ENCODE data around the gene IFNL2.
"Not testable (repeated sequence)": the region's sequence is repeated elsewhere in the genome, so short reads cannot be mapped to it uniquely, and the experiment has no call there.

IFNL2 gene

GRCh38 chr19:39268085-39268484 lies at the start of gene IFNL2:
Gene IFNL2 (plus strand): TSS chr19:39268396. CDS start chr19:39268569, 173 bp downstream.
- peaks cover 33% of the 10 kb centered on the region for H3K27me3 ChIP-seq (ENCODE audit: control insufficient read depth, insufficient read depth, low read length)
- H3K4me1 ChIP-seq (ENCODE audit: control insufficient read depth, insufficient read depth, low read length); H3K9ac ChIP-seq (ENCODE audit: low read length): not testable (repeated sequence)

GRCh38 chr19:39219108-39219507 lies 49.1 kb upstream of the IFNL2 start:
- H3K4me1 ChIP-seq (ENCODE audit: control insufficient read depth, insufficient read depth, low read length); H3K27me3 ChIP-seq (ENCODE audit: control insufficient read depth, insufficient read depth, low read length): not testable (repeated sequence)

More at GRCh38 chr19:39268085-39268484, at the start of gene IFNL2:
- H3K9me3 ChIP-seq (ENCODE audit: control insufficient read depth, low read length); H3K4me3 ChIP-seq (ENCODE audit: low read length); H3K36me3 ChIP-seq (ENCODE audit: control insufficient read depth, insufficient read depth, low read length): not testable (repeated sequence)

DNA sequence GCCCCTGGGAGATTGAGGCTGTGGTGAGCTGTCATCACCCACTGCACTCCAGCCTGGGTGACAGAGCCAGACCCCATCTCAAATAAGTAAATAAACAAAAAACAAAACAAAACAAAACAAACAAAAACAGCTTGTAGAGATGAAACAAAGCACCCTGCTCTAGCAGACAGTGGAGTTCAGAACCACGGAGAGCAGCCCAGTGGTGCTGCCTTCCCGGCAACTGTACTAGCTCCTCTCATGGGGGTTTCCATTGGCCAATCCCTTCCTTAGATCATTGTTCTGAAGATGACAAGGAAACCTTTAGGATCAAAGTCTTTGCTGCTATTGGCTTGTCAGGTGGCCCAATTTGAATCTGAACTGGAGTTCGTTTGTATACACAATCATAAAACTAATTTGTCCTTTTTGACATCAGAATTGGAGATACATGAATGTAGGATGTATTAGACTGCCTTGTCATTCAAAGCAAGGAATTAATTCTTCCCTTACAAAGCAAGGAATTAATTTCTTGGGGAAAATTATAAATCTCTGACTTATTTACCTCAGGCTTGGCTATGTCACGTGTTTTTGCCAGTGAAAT lies 44.4 kb upstream of the IFNL2 start:
- no peak overlapping the region for H3K4me3 ChIP-seq (ENCODE audit: low read length)
- H3K27me3 ChIP-seq (ENCODE audit: control insufficient read depth, insufficient read depth, low read length) = peaks cover 3% of the 10 kb centered on the region
- H3K36me3 ChIP-seq (ENCODE audit: control insufficient read depth, insufficient read depth, low read length) = no peaks in the 10 kb centered on the region
- no peak overlapping the region for H3K9ac ChIP-seq (ENCODE audit: low read length)
- no peaks in the 10 kb centered on the region for H3K4me1 ChIP-seq (ENCODE audit: control insufficient read depth, insufficient read depth, low read length)
- no peaks in the 10 kb centered on the region for H3K9me3 ChIP-seq (ENCODE audit: control insufficient read depth, low read length)

More at GRCh38 chr19:39219108-39219507, 49.1 kb upstream of the IFNL2 start:
- H3K9ac ChIP-seq (ENCODE audit: low read length); H3K36me3 ChIP-seq (ENCODE audit: control insufficient read depth, insufficient read depth, low read length); H3K9me3 ChIP-seq (ENCODE audit: control insufficient read depth, low read length); H3K4me3 ChIP-seq (ENCODE audit: low read length): not testable (repeated sequence)

GRCh38 chr19:39224910-39225309 lies 43.3 kb upstream of the IFNL2 start:
- no peaks in the 10 kb centered on the region for H3K9me3 ChIP-seq (ENCODE audit: control insufficient read depth, low read length)
- H3K36me3 ChIP-seq (ENCODE audit: control insufficient read depth, insufficient read depth, low read length) = no peaks in the 10 kb centered on the region
- no peaks in the 10 kb centered on the region for H3K4me1 ChIP-seq (ENCODE audit: control insufficient read depth, insufficient read depth, low read length)
- H3K27me3 ChIP-seq (ENCODE audit: control insufficient read depth, insufficient read depth, low read length) = peaks cover 3% of the 10 kb centered on the region
- H3K4me3 ChIP-seq (ENCODE audit: low read length) = no peak overlapping the region
- H3K9ac ChIP-seq (ENCODE audit: low read length) = no peak overlapping the region

DNA sequence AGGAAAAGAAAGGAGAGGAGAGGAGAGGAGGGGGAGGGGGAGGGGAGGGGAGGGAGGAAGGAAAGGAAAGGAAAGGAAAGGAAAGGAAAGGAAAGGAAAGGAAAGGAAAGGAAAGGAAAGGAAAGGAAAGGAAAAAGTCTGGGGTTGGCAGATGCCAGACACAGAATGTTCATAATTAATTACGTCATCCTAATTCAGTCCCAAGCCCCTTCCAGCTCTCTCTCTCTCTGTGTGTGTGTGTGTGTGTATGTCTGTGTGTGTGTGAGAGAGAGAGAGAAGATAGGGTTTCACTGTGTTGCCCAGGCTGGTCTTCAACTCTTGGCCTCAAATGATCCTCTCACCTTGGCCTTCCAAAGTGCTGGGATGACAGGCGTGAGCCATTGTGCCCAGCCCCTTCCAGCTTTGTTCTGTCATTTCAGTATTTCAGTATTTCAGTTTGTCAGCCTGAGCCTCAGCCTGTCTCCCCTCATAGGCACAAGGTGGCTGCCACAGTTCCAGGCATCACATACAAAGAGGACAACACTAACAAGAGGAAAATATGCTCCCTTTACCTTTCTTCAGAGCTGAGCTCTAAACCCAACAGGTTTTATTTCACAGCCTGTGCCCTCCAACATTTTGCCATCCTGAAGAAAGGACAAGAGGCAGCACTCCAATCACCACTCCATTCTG lies 38.0 kb upstream of the IFNL2 start:
- no peaks in the 10 kb centered on the region for H3K27me3 ChIP-seq (ENCODE audit: control insufficient read depth, insufficient read depth, low read length)
- no peak overlapping the region for H3K9ac ChIP-seq (ENCODE audit: low read length)
- H3K9me3 ChIP-seq (ENCODE audit: control insufficient read depth, low read length) = no peaks in the 10 kb centered on the region
- no peaks in the 10 kb centered on the region for H3K36me3 ChIP-seq (ENCODE audit: control insufficient read depth, insufficient read depth, low read length)
- no peaks in the 10 kb centered on the region for H3K4me1 ChIP-seq (ENCODE audit: control insufficient read depth, insufficient read depth, low read length)
- H3K4me3 ChIP-seq (ENCODE audit: low read length) = no peak overlapping the region

DNA sequence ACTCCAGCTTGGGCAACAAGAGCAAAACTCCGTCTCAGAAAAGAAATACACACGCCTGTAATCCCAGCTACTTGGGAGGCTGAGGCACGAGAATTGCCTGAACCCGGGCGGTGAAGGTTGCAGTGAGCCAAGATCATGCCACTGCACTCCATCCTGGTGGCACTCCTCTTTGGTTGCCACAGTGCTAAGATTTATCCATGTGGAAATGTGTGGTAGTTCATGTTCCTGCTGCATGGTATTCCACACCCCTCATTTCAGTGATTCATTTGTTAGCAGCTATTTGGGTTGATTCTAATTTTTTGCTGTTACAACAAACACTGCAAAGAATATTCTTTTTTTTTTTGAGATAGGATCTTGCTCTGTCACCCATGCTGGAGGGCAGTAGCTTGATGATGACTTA lies 35.5 kb upstream of the IFNL2 start:
- Histone ChIP-seq H3K36me3 (ENCODE audit: control insufficient read depth, insufficient read depth, low read length) (no peaks in the 10 kb centered on the region), H3K9me3 (ENCODE audit: control insufficient read depth, low read length) (no peaks in the 10 kb centered on the region), H3K27me3 (ENCODE audit: control insufficient read depth, insufficient read depth, low read length) (no peaks in the 10 kb centered on the region), H3K4me1 (ENCODE audit: control insufficient read depth, insufficient read depth, low read length) (peaks cover 3% of the 10 kb centered on the region), H3K4me3 (ENCODE audit: low read length) (no peak overlapping the region), H3K9ac (ENCODE audit: low read length) (no peak overlapping the region)

- Histone ChIP-seq H3K27me3 (ENCODE audit: control insufficient read depth, insufficient read depth, low read length) (no peaks in the 10 kb centered on the region), H3K36me3 (ENCODE audit: control insufficient read depth, insufficient read depth, low read length) (no peaks in the 10 kb centered on the region), H3K4me3 (ENCODE audit: low read length) (no peak overlapping the region), H3K9me3 (ENCODE audit: control insufficient read depth, low read length) (no peaks in the 10 kb centered on the region), H3K4me1 (ENCODE audit: control insufficient read depth, insufficient read depth, low read length) (peaks cover 10% of the 10 kb centered on the region), H3K9ac (ENCODE audit: low read length) (no peak overlapping the region)
Measured at GRCh38 chr19:39236527-39236926, 31.7 kb upstream of the IFNL2 start.

DNA sequence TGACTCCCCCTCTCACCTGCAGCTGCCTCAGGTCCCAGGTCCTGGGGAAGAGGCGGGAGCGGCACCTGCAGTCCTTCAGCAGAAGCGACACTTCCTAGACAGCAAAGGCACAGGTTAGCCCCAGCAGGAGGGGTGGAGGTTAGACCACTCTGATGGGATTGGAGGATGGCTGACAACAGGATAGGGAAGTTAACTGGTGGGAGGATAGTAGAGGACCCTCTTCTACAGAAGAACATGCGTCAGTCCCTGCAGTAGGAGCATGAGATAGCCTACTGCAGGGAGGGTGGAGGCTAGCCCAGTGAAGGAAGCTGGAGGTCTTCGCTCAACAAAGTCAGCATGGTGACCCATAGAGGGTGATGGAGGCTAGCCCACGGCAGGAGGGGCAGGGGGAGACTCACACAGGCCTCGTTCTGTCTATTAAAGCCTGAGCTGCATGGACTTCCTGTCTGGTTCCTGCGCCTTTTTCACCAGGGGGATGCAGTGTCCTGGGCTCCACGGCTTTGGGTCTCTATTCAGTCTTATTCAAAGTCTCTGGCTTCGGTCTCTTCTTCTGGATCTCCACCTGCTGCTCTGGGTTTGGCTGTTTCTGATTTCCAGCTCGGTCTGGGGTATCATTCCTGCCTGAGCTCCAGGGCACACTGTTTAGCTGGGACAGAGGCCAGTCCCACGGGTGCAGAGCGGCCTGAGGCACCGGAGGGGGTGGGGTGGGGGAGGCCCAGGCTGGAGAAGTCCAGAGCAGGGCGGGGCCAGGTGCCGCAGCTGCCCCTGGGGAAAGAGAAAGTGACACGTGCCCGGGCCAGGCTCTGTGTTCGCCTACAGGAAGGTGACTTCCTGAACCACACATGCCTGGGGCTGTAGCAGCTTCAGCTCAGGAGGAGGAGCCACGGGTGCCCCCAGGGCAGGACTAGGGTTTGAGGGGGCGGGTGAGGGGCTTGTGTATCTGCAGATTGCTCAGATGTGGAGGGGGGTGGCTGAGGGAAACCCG lies 30.7 kb upstream of the IFNL2 start:
- no peak overlapping the region for H3K4me3 ChIP-seq (ENCODE audit: low read length)
- H3K9ac ChIP-seq (ENCODE audit: low read length) = peak overlapping the region; percentile 53
- H3K9me3 ChIP-seq (ENCODE audit: control insufficient read depth, low read length) = no peaks in the 10 kb centered on the region
- H3K27me3 ChIP-seq (ENCODE audit: control insufficient read depth, insufficient read depth, low read length) = no peaks in the 10 kb centered on the region
- peaks cover 10% of the 10 kb centered on the region for H3K4me1 ChIP-seq (ENCODE audit: control insufficient read depth, insufficient read depth, low read length)
- no peaks in the 10 kb centered on the region for H3K36me3 ChIP-seq (ENCODE audit: control insufficient read depth, insufficient read depth, low read length)

DNA sequence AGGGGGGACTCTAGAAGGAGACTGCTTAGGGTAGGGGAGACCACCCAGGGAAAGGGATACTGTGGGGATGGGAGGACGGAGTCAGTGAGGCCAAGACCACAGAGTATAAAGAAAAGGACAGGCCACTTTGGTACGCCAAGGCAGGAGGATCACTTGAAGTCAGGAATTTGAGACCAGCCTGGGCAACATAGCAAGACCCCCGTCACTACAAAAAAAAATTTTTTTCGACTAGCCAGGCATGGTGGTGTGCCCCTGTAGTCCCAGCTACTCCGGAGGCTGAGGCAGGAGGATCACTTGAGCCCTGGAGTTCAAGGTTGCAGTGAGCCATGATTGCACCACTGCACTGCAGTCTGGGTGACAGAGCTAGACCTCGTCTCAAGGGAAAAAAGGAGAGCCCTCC lies 30.0 kb upstream of the IFNL2 start:
- Histone ChIP-seq H3K36me3 (ENCODE audit: control insufficient read depth, insufficient read depth, low read length) (no peaks in the 10 kb centered on the region), H3K9ac (ENCODE audit: low read length) (peak overlapping the region; percentile 53), H3K27me3 (ENCODE audit: control insufficient read depth, insufficient read depth, low read length) (no peaks in the 10 kb centered on the region), H3K9me3 (ENCODE audit: control insufficient read depth, low read length) (no peaks in the 10 kb centered on the region), H3K4me1 (ENCODE audit: control insufficient read depth, insufficient read depth, low read length) (peaks cover 10% of the 10 kb centered on the region), H3K4me3 (ENCODE audit: low read length) (no peak overlapping the region)

DNA sequence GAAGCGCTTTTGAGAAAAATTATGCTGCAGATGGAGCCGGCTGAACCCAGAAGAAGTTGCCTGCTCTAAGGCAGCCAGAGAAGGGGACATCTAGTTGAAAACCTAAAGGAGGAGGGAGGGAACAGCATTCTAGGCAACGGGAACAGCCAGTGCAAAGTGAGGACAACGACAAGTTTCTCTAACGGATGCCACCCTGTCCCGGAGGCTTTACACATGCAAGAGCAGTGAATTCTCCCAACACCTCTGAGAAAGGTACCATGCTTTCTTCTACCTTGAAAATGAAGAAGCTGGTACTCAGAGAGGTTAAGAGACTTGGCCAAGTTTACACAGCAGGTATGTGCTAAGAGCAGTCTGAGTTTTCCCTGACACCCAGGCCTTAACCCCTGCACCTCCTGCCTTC lies 29.3 kb upstream of the IFNL2 start:
- Histone ChIP-seq H3K36me3 (ENCODE audit: control insufficient read depth, insufficient read depth, low read length) (no peaks in the 10 kb centered on the region), H3K4me1 (ENCODE audit: control insufficient read depth, insufficient read depth, low read length) (peaks cover 10% of the 10 kb centered on the region), H3K9ac (ENCODE audit: low read length) (no peak overlapping the region), H3K27me3 (ENCODE audit: control insufficient read depth, insufficient read depth, low read length) (no peaks in the 10 kb centered on the region), H3K9me3 (ENCODE audit: control insufficient read depth, low read length) (no peaks in the 10 kb centered on the region), H3K4me3 (ENCODE audit: low read length) (no peak overlapping the region)

DNA sequence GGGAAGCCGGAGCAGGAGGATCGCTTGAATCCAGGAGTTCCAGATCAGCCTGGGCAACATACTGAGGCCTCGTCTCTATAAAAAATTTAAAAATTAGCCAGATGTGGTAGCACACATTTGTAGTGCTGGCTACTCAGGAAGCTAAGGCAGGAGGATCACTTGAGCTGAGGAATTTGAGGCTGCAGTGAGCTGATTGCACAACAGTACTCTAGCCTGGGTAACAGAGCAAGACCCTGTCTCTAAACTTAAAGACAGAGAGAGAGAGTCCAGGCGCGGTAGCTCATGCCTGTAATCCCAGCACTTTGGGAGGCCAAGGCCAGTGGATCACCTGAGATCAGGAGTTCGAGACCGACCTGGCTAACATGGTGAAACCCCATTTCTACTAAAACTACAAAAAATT lies 27.8 kb upstream of the IFNL2 start:
- H3K4me1 ChIP-seq (ENCODE audit: control insufficient read depth, insufficient read depth, low read length) = peaks cover 10% of the 10 kb centered on the region
- no peaks in the 10 kb centered on the region for H3K27me3 ChIP-seq (ENCODE audit: control insufficient read depth, insufficient read depth, low read length)
- H3K9ac ChIP-seq (ENCODE audit: low read length) = no peak overlapping the region
- no peaks in the 10 kb centered on the region for H3K9me3 ChIP-seq (ENCODE audit: control insufficient read depth, low read length)
- no peaks in the 10 kb centered on the region for H3K36me3 ChIP-seq (ENCODE audit: control insufficient read depth, insufficient read depth, low read length)
- H3K4me3 ChIP-seq (ENCODE audit: low read length) = no peak overlapping the region

DNA sequence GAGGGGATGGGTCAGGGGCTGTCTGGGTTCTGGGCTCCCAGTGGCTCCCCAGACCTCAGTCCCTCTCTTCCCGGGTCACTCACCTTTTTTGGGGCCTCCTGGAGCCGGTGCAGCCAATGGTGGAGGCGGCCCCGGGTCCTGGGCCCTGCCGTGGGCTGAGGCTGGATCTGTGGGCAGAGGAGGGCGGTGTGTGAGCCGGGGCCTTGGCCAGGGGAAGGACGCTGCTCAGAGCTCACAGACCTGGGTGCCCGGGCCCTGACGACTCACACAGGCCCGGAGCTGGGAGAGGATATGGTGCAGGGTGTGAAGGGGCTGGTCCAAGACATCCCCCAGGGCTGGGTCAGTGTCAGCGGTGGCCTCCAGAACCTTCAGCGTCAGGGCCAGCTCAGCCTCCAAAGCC lies 24.5 kb upstream of the IFNL2 start:
- H3K36me3 ChIP-seq (ENCODE audit: control insufficient read depth, insufficient read depth, low read length); H3K9me3 ChIP-seq (ENCODE audit: control insufficient read depth, low read length); H3K4me1 ChIP-seq (ENCODE audit: control insufficient read depth, insufficient read depth, low read length); H3K9ac ChIP-seq (ENCODE audit: low read length); H3K4me3 ChIP-seq (ENCODE audit: low read length): not testable (repeated sequence)
- H3K27me3 ChIP-seq (ENCODE audit: control insufficient read depth, insufficient read depth, low read length) = peaks cover 20% of the 10 kb centered on the region
